HepG2 (cell line): ENCODE results near the gene SRSF2. TPM values are rescaled to one million over a fixed set of nuclear protein-coding genes. Genes with fewer than 3 reads are reported as not detected.
A peak's percentile ranks its signal among the peaks of the same experiment; 100 is the strongest.

Experiments used
- AHDC1 ChIP-seq: sonication (generic); formaldehyde crosslinking; IDR thresholded peaks from 2 replicates; pipeline ENCODE4 v1.5.1; 2020; ENCODE audit warnings: mild to moderate bottlenecking, missing genetic modification reagents, borderline replicate concordance
- ATF6 ChIP-seq: sonication (generic); formaldehyde crosslinking; conservative IDR thresholded peaks from 2 replicates; pipeline ENCODE4 v1.4.0; 2020; ENCODE audit warnings: missing genetic modification reagents
- MLX ChIP-seq: IDR thresholded peaks from 2 replicates; pipeline ENCODE4 v1.6.1; 2016
- NFAT5 ChIP-seq: sonication (generic); formaldehyde crosslinking; IDR thresholded peaks from 2 replicates; pipeline ENCODE4 v1.4.0; 2020; ENCODE audit warnings: missing genetic modification reagents
- NFKBIZ ChIP-seq: IDR thresholded peaks from 2 replicates; pipeline ENCODE4 v1.6.1; 2018; ENCODE audit warnings: missing genetic modification reagents, missing compliant biosample characterization
- ONECUT2 ChIP-seq: sonication (generic); formaldehyde crosslinking; IDR thresholded peaks from 2 replicates; pipeline ENCODE4 v1.4.0; 2020; ENCODE audit warnings: missing genetic modification reagents
- PHF5A ChIP-seq: IDR thresholded peaks from one replicate; pipeline ENCODE4 v1.6.1; 2018; ENCODE audit warnings: low read depth, missing genetic modification reagents; ENCODE audit not compliant: unreplicated experiment
- SIX4 ChIP-seq: sonication (generic); formaldehyde crosslinking; IDR thresholded peaks from 2 replicates; pipeline ENCODE4 v1.4.0; 2020; ENCODE audit warnings: missing genetic modification reagents
- SRSF9 ChIP-seq: fragments of 200-400 bp; formaldehyde crosslinking; IDR thresholded peaks from 2 replicates; pipeline ENCODE4 v1.6.1; 2018; ENCODE audit warnings: borderline replicate concordance, mild to moderate bottlenecking, low read depth, low read length; ENCODE audit not compliant: insufficient read depth, poor library complexity, severe bottlenecking
- THRA ChIP-seq: sonication (generic); formaldehyde crosslinking; IDR thresholded peaks from 2 replicates; pipeline ENCODE4 v1.4.0; 2020; ENCODE audit warnings: missing genetic modification reagents, borderline replicate concordance
- ZBTB42 ChIP-seq: sonication (generic); formaldehyde crosslinking; IDR thresholded peaks from 2 replicates; pipeline ENCODE4 v1.5.0; 2020; ENCODE audit warnings: mild to moderate bottlenecking, missing genetic modification reagents
- polyA plus RNA-seq, 8 experiments: library from polyadenylated mRNA; depleted of rRNA in 3 of 8; stranded (reverse) in 7 of 8; unstranded in 1 of 8; fragments of >200 nt; fragmentation: Illumina TruSeq in 4 of 8; extraction: Trizol in 4 of 8; gene quantifications; 2 replicates each; pipeline versions ENCODE4 v1.2.1 to v1.2.3, GENCODE V29; 2011 to 2016; ENCODE audit warnings: low read depth in 4 of 8, missing spikeins in 1 of 8, mixed read lengths in 1 of 8; ENCODE audit not compliant: insufficient read depth in 1 of 8
- total RNA-seq, 5 experiments: library from RNA; depleted of rRNA; stranded (reverse); fragments of >200 nt; fragmentation: Illumina TruSeq; extraction: Trizol; gene quantifications; 2 replicates each; pipeline ENCODE4 v1.2.3, GENCODE V29; 2016; ENCODE audit warnings: low read depth in 1 of 5

The SRSF2 gene
- total and polyA plus RNA-seq, 2 of the 13 experiments (the other 11 are each of a cell fraction or from before 2014, with no cell fraction given): 306 to 319 TPM

- TF ChIP-seq SIX4 (CRISPR knock-in tag) (no peak), NFKBIZ (CRISPR knock-in tag) (no peak), SRSF9 (no peak), AHDC1 (CRISPR knock-in tag) (peak; percentile 94; the same call in 1 of the 2 replicates), MLX (peak; percentile 83), ONECUT2 (CRISPR knock-in tag) (no peak), PHF5A (peak; percentile 18), THRA (peak; percentile 92; the same call in 1 of the 2 replicates), ATF6 (CRISPR knock-in tag) (0 out of 2 replicates have a peak, but pooled peaks have one; percentile 86), ZBTB42 (CRISPR knock-in tag) (peak; percentile 75; the same call in 1 of the 2 replicates), NFAT5 (CRISPR knock-in tag) (no peak)
These were observed 45.5 kb downstream of the SRSF2 start (continued) for GRCh38 chr17:76691379-76692191.
